ENCODE results near the gene GLRX5. TPM values are rescaled to one million over a fixed set of nuclear protein-coding genes. Genes with fewer than 3 reads are reported as not detected.

GLRX5 gene
- total and polyA plus RNA-seq, 10 donors: 18.2 to 48.4 (median 28.2) TPM

- H3K4me1 ChIP-seq: peaks cover 33 to 87% (median 58%) of the 10 kb centered on the region in 6 donors
- peak overlapping the region; percentile 58 to 89 (median 80) for H3K27ac ChIP-seq
- no peaks in the 10 kb centered on the region for H3K27me3 ChIP-seq (replicated peaks in 1 of 7)
- no peaks in the 10 kb centered on the region for H3K9me3 ChIP-seq
- H3K4me3 ChIP-seq: peak overlapping the region in 1 of 8 donors; percentile 36
- DNase-seq: no peak
- H3K36me3 ChIP-seq: peaks cover 0 to 22% (median 0%) of the 10 kb centered on the region in 6 donors
- intact Hi-C loops (cut with DNase I; ENCODE audit: low total_unique reads): no loop called here
- no peak for TF ChIP-seq POLR2A (IDR thresholded peaks at IDR 0.05)
- WGBS, 5 donors: 35 to 76% (median 52%) methylated on average over 4 of the region's 4 CpGs
Observed at GRCh38 chr14:95496111-95496681, 38.7 kb upstream of the GLRX5 start.

- peaks cover 0 to 28% (median 0%) of the 10 kb centered on the region in 6 donors for H3K36me3 ChIP-seq
- TF ChIP-seq CTCF (IDR thresholded peaks at IDR 0.05 in 8 of 11, conservative IDR thresholded peaks at IDR 0.05 in 3 of 11) (no peak), POLR2A (IDR thresholded peaks at IDR 0.05) (no peak), POLR2AphosphoS5 (IDR thresholded peaks at IDR 0.05) (no peak)
- 38 to 88% (median 64%) methylated on average over 4 of the region's 4 CpGs for WGBS, 5 donors
- H3K4me3 ChIP-seq: no peak overlapping the region
- peaks cover 33 to 90% (median 60%) of the 10 kb centered on the region in 6 donors for H3K4me1 ChIP-seq
- no peaks in the 10 kb centered on the region for H3K9me3 ChIP-seq
- H3K27me3 ChIP-seq (replicated peaks in 1 of 7): no peaks in the 10 kb centered on the region
- H3K27ac ChIP-seq: peak overlapping the region in 7 of 8 donors; percentile 64 to 89 (median 83)
- intact Hi-C loops (cut with DNase I; ENCODE audit: low total_unique reads): no loop called here
- DNase-seq: no peak
Observed at GRCh38 chr14:95496690-95497259, 38.1 kb upstream of the GLRX5 start.

GRCh38 chr14:95497561-95498011 lies 37.3 kb upstream of the GLRX5 start:
- no peaks in the 10 kb centered on the region for H3K27me3 ChIP-seq (replicated peaks in 1 of 7)
- no peak overlapping the region for H3K4me3 ChIP-seq
- intact Hi-C loops (cut with DNase I; ENCODE audit: low total_unique reads): no loop called here
- H3K4me1 ChIP-seq: peaks cover 33 to 98% (median 64%) of the 10 kb centered on the region in 6 donors
- peak overlapping the region in 5 of 8 donors; percentile 22 to 89 (median 87) for H3K27ac ChIP-seq
- 57 to 79% (median 75%) methylated on average over 9 of the region's 9 CpGs for WGBS, 5 donors
- peaks cover 0 to 28% (median 0%) of the 10 kb centered on the region in 6 donors for H3K36me3 ChIP-seq
- DNase-seq: peak; percentile 41
- TF ChIP-seq CTCF (IDR thresholded peaks at IDR 0.05 in 8 of 11, conservative IDR thresholded peaks at IDR 0.05 in 3 of 11) (no peak), POLR2AphosphoS5 (IDR thresholded peaks at IDR 0.05) (no peak), POLR2A (IDR thresholded peaks at IDR 0.05) (no peak)
- H3K9me3 ChIP-seq: no peaks in the 10 kb centered on the region

- peaks cover 0 to 28% (median 0%) of the 10 kb centered on the region in 6 donors for H3K36me3 ChIP-seq
- peaks cover 32 to 100% (median 74%) of the 10 kb centered on the region in 6 donors for H3K4me1 ChIP-seq
- no peaks in the 10 kb centered on the region for H3K27me3 ChIP-seq (replicated peaks in 1 of 7)
- TF ChIP-seq POLR2A (IDR thresholded peaks at IDR 0.05): no peak
- no peak for TF ChIP-seq POLR2AphosphoS5 (IDR thresholded peaks at IDR 0.05)
- TF ChIP-seq CTCF (IDR thresholded peaks at IDR 0.05 in 8 of 11, conservative IDR thresholded peaks at IDR 0.05 in 3 of 11): no peak
- WGBS, 5 donors: 69 to 83% (median 80%) methylated on average over 9 of the region's 9 CpGs
- DNase-seq: peak; percentile 45
- intact Hi-C loops (cut with DNase I; ENCODE audit: low total_unique reads): no loop called here
- no peaks in the 10 kb centered on the region for H3K9me3 ChIP-seq
- H3K27ac ChIP-seq: peak overlapping the region in 2 of 8 donors; percentile 6 to 88
- no peak overlapping the region for H3K4me3 ChIP-seq
Observed at GRCh38 chr14:95498622-95499353, 36.1 kb upstream of the GLRX5 start.

Data from spleen (tissue), 11 donors.